Stimulated activated CD4-positive, alpha-beta T cell treated with anti-CD3 and anti-CD28 coated beads, Interleukin-2, amount 100 ng/mL, for 4 hours (primary cell): ENCODE results near the gene AP5Z1.

Experiments
- DNase-seq: peaks from one replicate; pipeline ENCODE4 v3.0.0-alpha.2; 2020; ENCODE audit warnings: low read depth

AP5Z1 gene

GRCh38 chr7:4775250-4775847, at the start of gene AP5Z1:
Gene AP5Z1, plus strand, starts transcription at chr7:4775623. Its CDS starts 93 bp downstream, at chr7:4775716.
- peak; percentile 92 for DNase-seq

GRCh38 chr7:4725850-4726450, 49.5 kb upstream of the AP5Z1 start:
- DNase-seq, result no peak

GRCh38 chr7:4726566-4726965, 48.9 kb upstream of the AP5Z1 start:
- no peak for DNase-seq

- no peak for DNase-seq
Measured at GRCh38 chr7:4727914-4728705, 47.3 kb upstream of the AP5Z1 start.

- DNase-seq, result no peak
Measured at GRCh38 chr7:4729266-4729665, 46.2 kb upstream of the AP5Z1 start.

GRCh38 chr7:4730276-4730675, 45.1 kb upstream of the AP5Z1 start:
- DNase-seq, result no peak

- no peak for DNase-seq
Measured at GRCh38 chr7:4730971-4731370, 44.5 kb upstream of the AP5Z1 start.

- no peak for DNase-seq
Measured at GRCh38 chr7:4731803-4732202, 43.6 kb upstream of the AP5Z1 start.

GRCh38 chr7:4733936-4734528, 41.4 kb upstream of the AP5Z1 start:
- DNase-seq, result no peak

- no peak for DNase-seq
Measured at GRCh38 chr7:4734587-4735345, 40.7 kb upstream of the AP5Z1 start.

GRCh38 chr7:4737300-4737699, 38.1 kb upstream of the AP5Z1 start:
- no peak for DNase-seq

- DNase-seq, result no peak
Measured at GRCh38 chr7:4738711-4739527, 36.5 kb upstream of the AP5Z1 start.

GRCh38 chr7:4739528-4739992, 35.9 kb upstream of the AP5Z1 start:
- peak; percentile 32 for DNase-seq

GRCh38 chr7:4740796-4741195, 34.6 kb upstream of the AP5Z1 start:
- no peak for DNase-seq

- no peak for DNase-seq
Measured at GRCh38 chr7:4742051-4742573, 33.3 kb upstream of the AP5Z1 start.

GRCh38 chr7:4742852-4743251, 32.6 kb upstream of the AP5Z1 start:
- no peak for DNase-seq

GRCh38 chr7:4744391-4745264, 30.8 kb upstream of the AP5Z1 start:
- peak; percentile 47 for DNase-seq

- DNase-seq, result no peak
Measured at GRCh38 chr7:4745265-4745919, 30.0 kb upstream of the AP5Z1 start.
